Heart right ventricle (tissue), 16 donors: Measurements from ENCODE around the gene METTL26. TPM values are rescaled to one million over a fixed set of nuclear protein-coding genes. Genes with fewer than 3 reads are reported as not detected.
A peak's percentile ranks its signal among the peaks of the same experiment; 100 is the strongest.

Experiments
- ATAC-seq, 8 donors: fragments of 200-7000 bp; cut with Tn5 transposase; one replicate each; pipeline ENCODE4 v1.9.1; 2020; ENCODE audit warnings: mild to moderate bottlenecking in 8 of 8, moderate library complexity in 8 of 8, moderate number of reproducible peaks in 1 of 8
- DNase-seq, 2 donors: peaks; one replicate each; pipeline ENCODE4 v3.0.0-alpha.2; 2020
- H3K27ac ChIP-seq, 10 donors: fragments of 200-600 bp; sonication (generic) in 2 of 10; one replicate each; pipeline versions ENCODE4 v1.5.0 to v1.8.0; 2020 to 2022; ENCODE audit warnings: mild to moderate bottlenecking in 3 of 10
- H3K27me3 ChIP-seq, 7 donors: fragments of 200-600 bp; one replicate each; pipeline ENCODE4 v1.8.0; 2021 to 2022; ENCODE audit warnings: mild to moderate bottlenecking in 2 of 7
- H3K36me3 ChIP-seq, 9 donors: fragments of 200-600 bp; sonication (generic) in 1 of 9; one replicate each; pipeline versions ENCODE4 v1.5.0 to v1.8.0; 2020 to 2022; ENCODE audit warnings: mild to moderate bottlenecking in 2 of 9
- H3K4me1 ChIP-seq, 9 donors: fragments of 200-600 bp; sonication (generic) in 1 of 9; one replicate each; pipeline versions ENCODE4 v1.5.0 to v1.8.0; 2020 to 2022; ENCODE audit warnings: mild to moderate bottlenecking in 4 of 9
- H3K4me3 ChIP-seq, 10 donors: fragments of 200-600 bp; sonication (generic) in 2 of 10; one replicate each; pipeline versions ENCODE4 v1.5.0 to v1.8.0; 2020 to 2022; ENCODE audit warnings: mild to moderate bottlenecking in 7 of 10, moderate library complexity in 2 of 10
- H3K9me3 ChIP-seq, 11 donors: fragments of 200-600 bp in 10 of 11; sonication (generic) in 2 of 11; one replicate each; pipeline versions ENCODE4 v1.5.0 to v1.8.0; 2013 to 2022; ENCODE audit warnings: mild to moderate bottlenecking in 2 of 11, control low read depth in 1 of 11, moderate library complexity in 1 of 11
- WGBS, 2 donors: extraction: QIAGEN DNeasy Blood & Tissue Kit; methylation state at CpG; one replicate each; pipeline ENCODE4 v1.1.7; 2013; ENCODE audit warnings: inconsistent platforms in 1 of 2; 5-methylcytosine and 5-hydroxymethylcytosine counted together
- intact Hi-C, 10 donors: fragments of 100-400 bp; cut with DNase I; formaldehyde crosslinking; loops; one replicate each; pipeline versions ENCODE4 v1.11.1 to v1.14.2; 2022
- polyA plus RNA-seq, 2 donors: library from polyadenylated mRNA; stranded (reverse); fragments of 200-250 nt; gene quantifications; one replicate each; pipeline ENCODE4 v1.2.3, GENCODE V29; 2013
- total RNA-seq, 10 donors: library from RNA; stranded (reverse); fragmentation: NEBNext Ultra II Directional in 3 of 10; extraction: Animal tissue kit (Norgen Biotek cat#: 25700) in 3 of 10; gene quantifications; one replicate each; pipeline versions ENCODE4 v1.2.1 to v1.2.4, GENCODE V29; 2021 to 2023
- TF ChIP-seq, protein P1 (sequence below), 9 donors: fragments of 200-600 bp; sonication (generic) in 2 of 9; IDR thresholded peaks; one replicate each; pipeline versions ENCODE4 v1.5.0 to v1.8.0; 2021 to 2022; ENCODE audit warnings: antibody characterized with exemption in 9 of 9, mild to moderate bottlenecking in 5 of 9, moderate library complexity in 1 of 9
- donor health status: Arrhythmogenic right ventricular cardiomyopathy.
- donor health status: ischemic (EF 13 %, LVEDD 7.1; RV severe dilation, severe dysfunction).
- donor health status: healthy with polysubstance abuse.
- donor health status: DM: no; HTN: yes; CAD: no.
- donor health status: DM: no; HTN: no; CAD: no.
- donor health status: ischemic (EF 25% LVEDD 6.9; RV normal size, moderate dysfunction).
- donor health status: ischemic (EF 25% LVEDD 5.7; RV mildly dilated, moderate dysfunction).
- donor health status: healthy.
- donor health status: DM: yes; HTN: yes; CAD: no.
- donor health status: Ischemic cardiomyopathy.
- donor health status: ischemic (EF 35%, LVEDD 5.7; RV mildly dilated, moderate dysfunction).
- donor health status: nonischemic (EF 11% LVEDD 7.7; RV severe dilation, severe dysfunction).
- donor health status: DM: yes; HTN: yes; CAD: no.
- donor health status: PGD.
- donor health status: ischemic (EF 29% LVEDD 5.4; RV normal size, mild dysfunction).
- donor health status: nonischemic (EF 23%, LVEDD 6.1; RV moderate dilation, normal function).

Gene METTL26
- total and polyA plus RNA-seq, 12 donors, result 34.5 to 237 (median 44.8) TPM

- intact Hi-C loops, result loop anchor here in 3 of 10 donors (2.0 to 5.0 kb wide), 3 partner anchors 40 to 45 kb away; partner anchors contain the start of genes METTL26 (in 2 of the 3) and WFIKKN1 (in 1 of the 3)
- no peak overlapping the region for H3K4me3 ChIP-seq
- no peaks in the 10 kb centered on the region for H3K9me3 ChIP-seq
- TF ChIP-seq, protein P1, sequence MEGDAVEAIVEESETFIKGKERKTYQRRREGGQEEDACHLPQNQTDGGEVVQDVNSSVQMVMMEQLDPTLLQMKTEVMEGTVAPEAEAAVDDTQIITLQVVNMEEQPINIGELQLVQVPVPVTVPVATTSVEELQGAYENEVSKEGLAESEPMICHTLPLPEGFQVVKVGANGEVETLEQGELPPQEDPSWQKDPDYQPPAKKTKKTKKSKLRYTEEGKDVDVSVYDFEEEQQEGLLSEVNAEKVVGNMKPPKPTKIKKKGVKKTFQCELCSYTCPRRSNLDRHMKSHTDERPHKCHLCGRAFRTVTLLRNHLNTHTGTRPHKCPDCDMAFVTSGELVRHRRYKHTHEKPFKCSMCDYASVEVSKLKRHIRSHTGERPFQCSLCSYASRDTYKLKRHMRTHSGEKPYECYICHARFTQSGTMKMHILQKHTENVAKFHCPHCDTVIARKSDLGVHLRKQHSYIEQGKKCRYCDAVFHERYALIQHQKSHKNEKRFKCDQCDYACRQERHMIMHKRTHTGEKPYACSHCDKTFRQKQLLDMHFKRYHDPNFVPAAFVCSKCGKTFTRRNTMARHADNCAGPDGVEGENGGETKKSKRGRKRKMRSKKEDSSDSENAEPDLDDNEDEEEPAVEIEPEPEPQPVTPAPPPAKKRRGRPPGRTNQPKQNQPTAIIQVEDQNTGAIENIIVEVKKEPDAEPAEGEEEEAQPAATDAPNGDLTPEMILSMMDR (IDR thresholded peaks at IDR 0.05), result no peak
- H3K27me3 ChIP-seq, result no peaks in the 10 kb centered on the region
- H3K4me1 ChIP-seq, result peaks cover 9 to 58% (median 37%) of the 10 kb centered on the region in 9 donors
- DNase-seq (no peak), ATAC-seq (no peak)
- H3K36me3 ChIP-seq, result peaks cover 0 to 26% (median 0%) of the 10 kb centered on the region in 9 donors
- H3K27ac ChIP-seq, result peak overlapping the region in 1 of 10 donors; percentile 24
- 89 to 90% methylated on average over 15 of the region's 15 CpGs for WGBS, 2 donors
Measured at GRCh38 chr16:591892-592517, 44.1 kb downstream of the METTL26 start.

- Histone ChIP-seq H3K27me3 (no peaks in the 10 kb centered on the region), H3K27ac (no peak overlapping the region), H3K4me3 (peak overlapping the region in 4 of 10 donors; percentile 75 to 94 (median 85)), H3K4me1 (peaks cover 10 to 59% (median 42%) of the 10 kb centered on the region in 9 donors), H3K9me3 (no peaks in the 10 kb centered on the region), H3K36me3 (peaks cover 0 to 19% (median 0%) of the 10 kb centered on the region in 9 donors)
- intact Hi-C loops, result loop anchor here in 3 of 10 donors (2.0 to 5.0 kb wide), 3 partner anchors 41 to 46 kb away; partner anchors contain the start of genes METTL26 (in 2 of the 3) and WFIKKN1 (in 1 of the 3)
- WGBS, 2 donors, result 80 to 91% methylated on average over 8 of the region's 8 CpGs
- DNase-seq, result no peak
- ATAC-seq, result no peak
- TF ChIP-seq, protein P1 (IDR thresholded peaks at IDR 0.05), result no peak
Measured at GRCh38 chr16:591231-591630, 44.9 kb downstream of the METTL26 start.

GRCh38 chr16:590815-591200 is 45.3 kb downstream of the METTL26 start:
- peaks cover 0 to 16% (median 0%) of the 10 kb centered on the region in 9 donors for H3K36me3 ChIP-seq
- TF ChIP-seq, protein P1 (IDR thresholded peaks at IDR 0.05), result no peak
- H3K27me3 ChIP-seq, result no peaks in the 10 kb centered on the region
- intact Hi-C loops, result loop anchor here in 3 of 10 donors (2.0 to 5.0 kb wide), 3 partner anchors 41 to 46 kb away; partner anchors contain the start of genes METTL26 (in 2 of the 3) and WFIKKN1 (in 1 of the 3)
- H3K4me1 ChIP-seq, result peaks cover 10 to 58% (median 42%) of the 10 kb centered on the region in 9 donors
- DNase-seq (no peak), ATAC-seq (no peak)
- peak overlapping the region; percentile 75 to 96 (median 90) for H3K4me3 ChIP-seq
- peak overlapping the region in 6 of 10 donors; percentile 75 to 90 (median 82) for H3K27ac ChIP-seq
- H3K9me3 ChIP-seq, result no peaks in the 10 kb centered on the region
- 51 to 57% methylated on average over 10 of the region's 10 CpGs for WGBS, 2 donors

- Histone ChIP-seq H3K36me3 (peaks cover 0 to 16% (median 0%) of the 10 kb centered on the region in 9 donors), H3K27me3 (no peaks in the 10 kb centered on the region), H3K4me1 (peaks cover 10 to 63% (median 42%) of the 10 kb centered on the region in 9 donors), H3K4me3 (peak overlapping the region; percentile 75 to 96 (median 90)), H3K27ac (peak overlapping the region; percentile 36 to 91 (median 82)), H3K9me3 (no peaks in the 10 kb centered on the region)
- TF ChIP-seq, protein P1 (IDR thresholded peaks at IDR 0.05), result no peak
- ATAC-seq, result no peak
- peak in 1 of 2 donors; percentile 40 for DNase-seq
- intact Hi-C loops, result loop anchor here in 3 of 10 donors (2.0 to 5.0 kb wide), 3 partner anchors 42 to 47 kb away; partner anchors contain the start of genes METTL26 (in 2 of the 3) and WFIKKN1 (in 1 of the 3)
- 0 to 1% methylated on average over 70 to 71 of the region's 71 CpGs for WGBS, 2 donors
Measured at GRCh38 chr16:590188-590814, 45.8 kb downstream of the METTL26 start.
